ENCODE data around the gene RREB1.

GRCh38 chr6:7104752-7105151, 3.0 kb upstream of the RREB1 start:
- TF ChIP-seq CTCF (IDR thresholded peaks at IDR 0.05) (no peak), POLR2A (IDR thresholded peaks at IDR 0.05) (no peak), POLR2AphosphoS5 (IDR thresholded peaks at IDR 0.05) (no peak), EP300 (IDR thresholded peaks at IDR 0.05) (no peak)

All from sigmoid colon (tissue), 4 donors.